H1 (cell line): Measurements from ENCODE around the gene EXOC2. TPM values are rescaled to one million over a fixed set of nuclear protein-coding genes. Genes with fewer than 3 reads are reported as not detected.

Experiments
- CTCF ChIA-PET: fragments of 300-600 bp; sonication (Branson Sonifier 250); formaldehyde crosslinking; loops from one replicate; lab custom pipeline; 2021; ENCODE audit not compliant: partially characterized antibody; lab: Charles Lee
- POLR2A ChIA-PET: fragments of 300-600 bp; sonication (Branson Sonifier 250); formaldehyde crosslinking; loops from one replicate; lab custom pipeline; 2021; ENCODE audit warnings: inconsistent platforms; ENCODE audit not compliant: partially characterized antibody; lab: Charles Lee
- DNase-seq, 2 experiments: peaks; one replicate each; pipeline versions ENCODE4 v3.0.0 to v3.0.0-alpha.2; 2010 to 2022; ENCODE audit warnings: low spot score in 2 of 2, low read depth in 1 of 2, mixed read lengths in 1 of 2
- FAIRE-seq: peaks from 2 replicates; lab custom pipeline; 2011; peaks lifted over from hg19 to GRCh38; lab: Jason Lieb, UNC
- H2AFZ ChIP-seq: 2 replicates; pipeline ENCODE4 v1.8.1; 2012; ENCODE audit warnings: low read length, inconsistent platforms
- H2AK5ac ChIP-seq: 2 replicates; pipeline ENCODE4 v1.6.1; 2013; ENCODE audit warnings: low read depth, low read length
- H2BK120ac ChIP-seq: replicated peaks from 2 replicates; pipeline ENCODE3; 2013; ENCODE audit warnings: low read depth, low read length, inconsistent platforms
- H2BK12ac ChIP-seq: 2 replicates; pipeline ENCODE4 v1.6.1; 2013; ENCODE audit warnings: low read depth, low read length
- H2BK15ac ChIP-seq: 2 replicates; pipeline ENCODE4 v1.6.1; 2013; ENCODE audit warnings: low read length
- H2BK20ac ChIP-seq: 2 replicates; pipeline ENCODE4 v1.6.1; 2013; ENCODE audit warnings: low read length
- H2BK5ac ChIP-seq: 2 replicates; pipeline ENCODE4 v1.6.1; 2013; ENCODE audit warnings: low read depth, low read length
- H3K14ac ChIP-seq: 2 replicates; pipeline ENCODE4 v1.6.1; 2013; ENCODE audit warnings: inconsistent platforms; ENCODE audit not compliant: insufficient read length
- H3K18ac ChIP-seq: 2 replicates; pipeline ENCODE4 v1.6.1; 2013; ENCODE audit warnings: low read length; ENCODE audit errors: extremely low read depth
- H3K23ac ChIP-seq: 2 replicates; pipeline ENCODE4 v1.6.1; 2013; ENCODE audit warnings: inconsistent platforms; ENCODE audit not compliant: insufficient read length
- H3K23me2 ChIP-seq: 2 replicates; pipeline ENCODE4 v1.6.1; 2013; ENCODE audit warnings: low read depth, low read length
- H3K27ac ChIP-seq: 2 replicates; pipeline ENCODE4 v1.6.1; 2011; ENCODE audit warnings: low read depth, low read length, inconsistent platforms
- H3K27me3 ChIP-seq, 4 experiments: replicated peaks in 1 of 4; 1 replicate in 1 of 4; 2 replicates in 3 of 4; pipeline versions ENCODE4 v1.6.1 to v1.8.1; 2011 to 2013; ENCODE audit warnings: low read length in 3 of 4, mild to moderate bottlenecking in 3 of 4, inconsistent platforms in 2 of 4, mixed read lengths in 2 of 4, moderate library complexity in 1 of 4; ENCODE audit not compliant: control insufficient read depth in 3 of 4, insufficient read depth in 3 of 4; ENCODE audit errors: extremely low read depth in 1 of 4
- H3K36me3 ChIP-seq, 4 experiments: 2 replicates each; pipeline versions ENCODE4 v1.6.1 to v1.8.1; 2011 to 2013; ENCODE audit warnings: mild to moderate bottlenecking in 4 of 4, low read length in 3 of 4, moderate library complexity in 2 of 4, control low read depth in 1 of 4, inconsistent platforms in 1 of 4; ENCODE audit not compliant: insufficient read depth in 4 of 4, control insufficient read depth in 2 of 4
- H3K4ac ChIP-seq: replicated peaks from 2 replicates; pipeline ENCODE3; 2013; ENCODE audit warnings: low read length, low read depth, mixed read lengths, inconsistent platforms; ENCODE audit not compliant: insufficient read length
- H3K4me1 ChIP-seq, 4 experiments: replicated peaks in 1 of 4; 1 replicate in 1 of 4; 2 replicates in 3 of 4; pipeline versions ENCODE4 v1.6.1 to v1.8.1; 2011 to 2013; ENCODE audit warnings: low read length in 3 of 4, inconsistent platforms in 2 of 4, mixed read lengths in 1 of 4; ENCODE audit not compliant: insufficient read depth in 4 of 4, control insufficient read depth in 3 of 4
- H3K4me2 ChIP-seq, 2 experiments: 2 replicates each; pipeline versions ENCODE4 v1.6.1 to v1.8.1; 2011 to 2013; ENCODE audit warnings: low read depth in 2 of 2, low read length in 2 of 2, control low read depth in 1 of 2, inconsistent platforms in 1 of 2, mild to moderate bottlenecking in 1 of 2; ENCODE audit not compliant: insufficient read depth in 1 of 2
- H3K4me3 ChIP-seq, 4 experiments: fragments of 200-600, 300-600 bp in 1 of 4; sonication (generic), shearing (Covaris generic), sonication (Bioruptor Twin) in 1 of 4; 2 replicates each; pipeline versions ENCODE4 v1.5.1 to v1.8.1; 2011 to 2016; ENCODE audit warnings: low read length in 4 of 4, low read depth in 3 of 4, control low read depth in 2 of 4, inconsistent platforms in 2 of 4, mild to moderate bottlenecking in 2 of 4, mixed read lengths in 1 of 4, moderate library complexity in 1 of 4; ENCODE audit not compliant: insufficient read depth in 2 of 4; ENCODE audit errors: extremely low read depth in 1 of 4
- H3K56ac ChIP-seq: replicated peaks from 2 replicates; pipeline ENCODE3; 2013; ENCODE audit warnings: low read depth, mild to moderate bottlenecking, mixed read lengths, low read length, inconsistent platforms; ENCODE audit not compliant: insufficient read length
- H3K79me1 ChIP-seq: 2 replicates; pipeline ENCODE4 v1.6.1; 2013; ENCODE audit warnings: low read depth, low read length, control low read depth
- H3K79me2 ChIP-seq, 2 experiments: 2 replicates each; pipeline versions ENCODE4 v1.6.1 to v1.8.1; 2012 to 2013; ENCODE audit warnings: low read length in 2 of 2, mild to moderate bottlenecking in 2 of 2, inconsistent platforms in 1 of 2; ENCODE audit not compliant: insufficient read depth in 2 of 2, control insufficient read depth in 1 of 2
- H3K9ac ChIP-seq, 4 experiments: replicated peaks in 1 of 4; 1 replicate in 1 of 4; 2 replicates in 3 of 4; pipeline versions ENCODE4 v1.6.1 to v1.8.1; 2011 to 2013; ENCODE audit warnings: low read depth in 3 of 4, low read length in 3 of 4, control low read depth in 2 of 4, mild to moderate bottlenecking in 2 of 4, moderate library complexity in 2 of 4, inconsistent platforms in 1 of 4; ENCODE audit errors: extremely low read depth in 1 of 4
- H3K9me3 ChIP-seq, 2 experiments: 2 replicates each; pipeline versions ENCODE4 v1.6.1 to v1.8.1; 2012 to 2013; ENCODE audit warnings: mild to moderate bottlenecking in 2 of 2, moderate library complexity in 2 of 2, control low read depth in 1 of 2, inconsistent platforms in 1 of 2, low read depth in 1 of 2, low read length in 1 of 2, mixed read lengths in 1 of 2; ENCODE audit not compliant: insufficient read depth in 2 of 2
- H4K20me1 ChIP-seq, 2 experiments: replicated peaks in 1 of 2; 2 replicates each; pipeline versions ENCODE3 to v1.8.1; 2011 to 2013; ENCODE audit warnings: inconsistent platforms in 2 of 2, low read length in 2 of 2, mild to moderate bottlenecking in 1 of 2; ENCODE audit not compliant: insufficient read depth in 2 of 2, control insufficient read depth in 1 of 2
- H4K5ac ChIP-seq: 2 replicates; pipeline ENCODE4 v1.6.1; 2013; ENCODE audit warnings: low read length, low read depth, mixed read lengths, inconsistent platforms; ENCODE audit not compliant: insufficient read length
- H4K8ac ChIP-seq: 2 replicates; pipeline ENCODE4 v1.8.0; 2013; ENCODE audit warnings: mild to moderate bottlenecking, moderate library complexity, low read length, inconsistent platforms; ENCODE audit not compliant: insufficient read depth; ENCODE audit errors: extremely low read depth
- H4K91ac ChIP-seq: replicated peaks from 2 replicates; pipeline ENCODE3; 2013; ENCODE audit warnings: low read length, mixed read lengths, inconsistent platforms; ENCODE audit not compliant: insufficient read length
- E2F6 ChIP-seq: IDR thresholded peaks from 2 replicates; pipeline ENCODE4 v1.6.1; 2012; ENCODE audit warnings: inconsistent platforms
- FOSL1 ChIP-seq: IDR thresholded peaks from 2 replicates; pipeline ENCODE4 v1.6.1; 2011; ENCODE audit warnings: mild to moderate bottlenecking, low read depth, low read length, moderate library complexity; ENCODE audit not compliant: insufficient read depth
- GABPA ChIP-seq: IDR thresholded peaks from 2 replicates; pipeline ENCODE4 v1.6.1; 2011; ENCODE audit warnings: mild to moderate bottlenecking, low read length, moderate library complexity, borderline replicate concordance; ENCODE audit not compliant: insufficient read depth
- JUND ChIP-seq: IDR thresholded peaks from 2 replicates; pipeline ENCODE4 v1.6.1; 2011; ENCODE audit warnings: mild to moderate bottlenecking, improper control_type of control experiment, low read length
- POLR2AphosphoS5 ChIP-seq: IDR thresholded peaks from 2 replicates; pipeline ENCODE4 v1.6.1; 2011; ENCODE audit warnings: low read depth, low read length
- TBP ChIP-seq: IDR thresholded peaks from 2 replicates; pipeline ENCODE4 v1.6.1; 2011; ENCODE audit warnings: low read depth, low read length, improper control_type of control experiment
- TCF12 ChIP-seq: IDR thresholded peaks from 2 replicates; pipeline ENCODE4 v1.6.1; 2011; ENCODE audit warnings: low read depth, mild to moderate bottlenecking, low read length
- WGBS, 2 experiments: shearing (Covaris generic) in 1 of 2; methylation state at CpG; one replicate each; pipeline versions ENCODE4 v1.1.6 to v1.1.7; 2013 to 2015; ENCODE audit warnings: low lambda C conversion rate in 2 of 2, mixed read lengths in 2 of 2, inconsistent platforms in 1 of 2, low coverage in 1 of 2, missing lambda C conversion rate in 1 of 2; ENCODE audit not compliant: insufficient replicate concordance in 2 of 2, insufficient coverage in 1 of 2, insufficient read length in 1 of 2; ENCODE audit errors: extremely low coverage in 1 of 2, missing lambda C conversion rate in 1 of 2; 5-methylcytosine and 5-hydroxymethylcytosine counted together
- polyA plus RNA-seq, 7 experiments: library from polyadenylated mRNA; depleted of rRNA in 3 of 7; stranded (reverse) in 5 of 7; unstranded in 2 of 7; fragments of >200 nt in 5 of 7; fragments of 200-250 nt in 2 of 7; gene quantifications; 1 replicate in 5 of 7; 2 replicates in 1 of 7; 4 replicates in 1 of 7; pipeline versions ENCODE4 v1.2.1 to v1.2.3, GENCODE V29; 2011 to 2013; ENCODE audit warnings: missing spikeins in 2 of 7, mixed read lengths in 2 of 7
- total RNA-seq: library from RNA; stranded (reverse); fragmentation: NEBNext Ultra II Directional; extraction: Animal tissue kit (Norgen Biotek cat#: 25700); gene quantifications from 2 replicates; pipeline ENCODE4 v1.2.1, GENCODE V29; 2021

Gene EXOC2
- total and polyA plus RNA-seq, 2 of the 8 experiments (the other 6 are each of a cell fraction or from before 2014, with no cell fraction given): 25.5 to 44.4 TPM

- no peak overlapping the region for H3K27ac ChIP-seq
- no peak overlapping the region for H2AFZ ChIP-seq
- H3K4me3 ChIP-seq: no peak overlapping the region
- DNase-seq (no peak), FAIRE-seq (no peak)
- no peak overlapping the region for H4K5ac ChIP-seq
- H3K9ac ChIP-seq: no peak overlapping the region
- H2BK120ac ChIP-seq: no peak overlapping the region
- no peak overlapping the region; the same call in 1 of the 2 replicates for H2BK12ac ChIP-seq
- H3K23me2 ChIP-seq: no peaks in the 10 kb centered on the region
- H3K4ac ChIP-seq: no peak overlapping the region
- H2BK5ac ChIP-seq: no peak overlapping the region
- H3K4me1 ChIP-seq: peaks cover 4 to 16% (median 8%) of the 10 kb centered on the region in 4 experiments; a peak in 4 of 7 replicates
- TF ChIP-seq TBP (no peak), FOSL1 (no peak), E2F6 (no peak), TCF12 (no peak), POLR2AphosphoS5 (no peak), JUND (no peak), GABPA (no peak)
- ChIA-PET CTCF (interaction anchor here (1.2 to 1.6 kb wide), 3 partner anchors 24 to 136 kb away, joined by 3 to 6 read pairs (median 3); no protein-coding TSS in a partner anchor), POLR2A (interaction anchor here (1.4 kb wide), 1 partner anchor 14 kb away, joined by 3 read pairs; no protein-coding TSS in a partner anchor)
- no peak overlapping the region for H4K8ac ChIP-seq
- H3K14ac ChIP-seq: no peak overlapping the region
- H2BK15ac ChIP-seq: no peak overlapping the region
- no peak overlapping the region for H3K56ac ChIP-seq
- H3K18ac ChIP-seq: no peak overlapping the region
- 90% methylated on average over 7 of the region's 7 CpGs; no CpG with 5 or more reads in 1 of the 2 experiments for WGBS, 2 experiments
- H2BK20ac ChIP-seq: no peak overlapping the region
- no peak overlapping the region for H3K4me2 ChIP-seq
- no peaks in the 10 kb centered on the region for H3K27me3 ChIP-seq
- peaks cover 2 to 7% of the 10 kb centered on the region in 2 experiments for H4K20me1 ChIP-seq
- H3K9me3 ChIP-seq: no peaks in the 10 kb centered on the region
- no peak overlapping the region for H4K91ac ChIP-seq
- no peaks in the 10 kb centered on the region; a peak in 1 of 4 replicates for H3K79me2 ChIP-seq
- H3K79me1 ChIP-seq: peaks cover 3% of the 10 kb centered on the region; the same call in 1 of the 2 replicates
- H3K23ac ChIP-seq: no peak overlapping the region
- peaks cover 4 to 8% (median 7%) of the 10 kb centered on the region in 4 experiments; a peak in 5 of 8 replicates for H3K36me3 ChIP-seq
- H2AK5ac ChIP-seq: no peak overlapping the region
Observed at GRCh38 chr6:586553-586952, 106.4 kb downstream of the EXOC2 start.
